BJ (cell line): Measurements from ENCODE around the gene GPR157. TPM values are rescaled to one million over a fixed set of nuclear protein-coding genes. Genes with fewer than 3 reads are reported as not detected.
"Not testable (repeated sequence)": the region's sequence is repeated elsewhere in the genome, so short reads cannot be mapped to it uniquely, and the experiment has no call there.

Experiments
- CTCF ChIA-PET: fragments of 350-600 bp; formaldehyde crosslinking; extraction: SDS; loops from one replicate; lab custom pipeline; 2021; ENCODE audit warnings: antibody characterized with exemption, inconsistent platforms; lab: Yijun Ruan, JAX
- POLR2A ChIA-PET: fragments of 300-600 bp; sonication (Branson Sonifier 250); formaldehyde crosslinking; extraction: SDS; loops from one replicate; lab custom pipeline; 2021; ENCODE audit warnings: antibody characterized with exemption; lab: Charles Lee
- DNase-seq: peaks from one replicate; pipeline ENCODE4 v3.0.0-alpha.2; 2011; ENCODE audit warnings: low read depth
- H3K27me3 ChIP-seq: 2 replicates; pipeline ENCODE4 v1.6.0; 2011; ENCODE audit warnings: low read length; ENCODE audit not compliant: control insufficient read depth, insufficient read depth
- H3K36me3 ChIP-seq: 2 replicates; pipeline ENCODE4 v1.5.1; 2011; ENCODE audit warnings: low read length; ENCODE audit not compliant: control insufficient read depth, insufficient read depth
- H3K4me3 ChIP-seq: 2 replicates; pipeline ENCODE4 v1.5.1; 2011; ENCODE audit warnings: low read depth, mild to moderate bottlenecking, control low read depth, low read length
- polyA plus RNA-seq: library from polyadenylated mRNA; depleted of rRNA; stranded (reverse); fragments of >200 nt; gene quantifications from 2 replicates; pipeline ENCODE4 v1.2.3, GENCODE V29; 2011
- TF ChIP-seq, protein P1 (sequence below): IDR thresholded peaks from 2 replicates; pipeline ENCODE4 v1.5.1; 2011; ENCODE audit warnings: low read depth, mild to moderate bottlenecking, control low read depth, inconsistent platforms, low read length, moderate library complexity; ENCODE audit not compliant: insufficient read depth

The GPR157 gene
- polyA plus RNA-seq, 1 experiment, result 2.5 TPM

DNA sequence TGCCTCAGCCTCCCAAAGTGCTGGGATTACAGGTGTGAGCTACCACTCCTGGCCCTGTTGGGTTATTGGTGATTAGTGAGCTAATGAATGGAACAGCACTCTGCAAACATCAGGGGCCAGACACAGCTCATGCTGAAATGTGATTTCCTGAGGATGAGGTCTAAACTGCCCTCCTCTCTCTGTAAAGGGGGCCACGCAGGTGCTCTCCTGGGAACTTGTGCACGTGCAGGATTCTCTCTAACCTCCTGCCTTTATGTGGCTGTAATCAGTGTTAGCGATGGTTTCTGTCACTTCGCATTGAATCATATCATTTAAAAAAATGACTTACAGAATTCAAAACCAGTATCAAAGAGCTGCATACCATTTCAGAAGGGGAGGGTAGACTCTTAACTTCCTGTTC, 3.6 kb downstream of the GPR157 start:
- H3K27me3 ChIP-seq, result no peaks in the 10 kb centered on the region
- no peaks in the 10 kb centered on the region for H3K36me3 ChIP-seq
- TF ChIP-seq, protein P1, sequence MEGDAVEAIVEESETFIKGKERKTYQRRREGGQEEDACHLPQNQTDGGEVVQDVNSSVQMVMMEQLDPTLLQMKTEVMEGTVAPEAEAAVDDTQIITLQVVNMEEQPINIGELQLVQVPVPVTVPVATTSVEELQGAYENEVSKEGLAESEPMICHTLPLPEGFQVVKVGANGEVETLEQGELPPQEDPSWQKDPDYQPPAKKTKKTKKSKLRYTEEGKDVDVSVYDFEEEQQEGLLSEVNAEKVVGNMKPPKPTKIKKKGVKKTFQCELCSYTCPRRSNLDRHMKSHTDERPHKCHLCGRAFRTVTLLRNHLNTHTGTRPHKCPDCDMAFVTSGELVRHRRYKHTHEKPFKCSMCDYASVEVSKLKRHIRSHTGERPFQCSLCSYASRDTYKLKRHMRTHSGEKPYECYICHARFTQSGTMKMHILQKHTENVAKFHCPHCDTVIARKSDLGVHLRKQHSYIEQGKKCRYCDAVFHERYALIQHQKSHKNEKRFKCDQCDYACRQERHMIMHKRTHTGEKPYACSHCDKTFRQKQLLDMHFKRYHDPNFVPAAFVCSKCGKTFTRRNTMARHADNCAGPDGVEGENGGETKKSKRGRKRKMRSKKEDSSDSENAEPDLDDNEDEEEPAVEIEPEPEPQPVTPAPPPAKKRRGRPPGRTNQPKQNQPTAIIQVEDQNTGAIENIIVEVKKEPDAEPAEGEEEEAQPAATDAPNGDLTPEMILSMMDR, result no peak
- no peak for DNase-seq
- no peak overlapping the region for H3K4me3 ChIP-seq
- ChIA-PET POLR2A (no interaction called here), CTCF (interaction anchor here (1.3 to 3.2 kb wide), 4 partner anchors 14 to 366 kb away, joined by 4 to 16 read pairs (median 6); no protein-coding TSS in a partner anchor)

- H3K27me3 ChIP-seq, H3K36me3 ChIP-seq, H3K4me3 ChIP-seq, POLR2A ChIA-PET, DNase-seq: not testable (repeated sequence)
- CTCF ChIA-PET, result interaction anchor here (1.6 to 3.2 kb wide), 3 partner anchors 13 to 72 kb away, joined by 4 to 16 read pairs (median 6); no protein-coding TSS in a partner anchor
These were observed 4.5 kb downstream of the GPR157 start for GRCh38 chr1:9124389-9124788.

DNA sequence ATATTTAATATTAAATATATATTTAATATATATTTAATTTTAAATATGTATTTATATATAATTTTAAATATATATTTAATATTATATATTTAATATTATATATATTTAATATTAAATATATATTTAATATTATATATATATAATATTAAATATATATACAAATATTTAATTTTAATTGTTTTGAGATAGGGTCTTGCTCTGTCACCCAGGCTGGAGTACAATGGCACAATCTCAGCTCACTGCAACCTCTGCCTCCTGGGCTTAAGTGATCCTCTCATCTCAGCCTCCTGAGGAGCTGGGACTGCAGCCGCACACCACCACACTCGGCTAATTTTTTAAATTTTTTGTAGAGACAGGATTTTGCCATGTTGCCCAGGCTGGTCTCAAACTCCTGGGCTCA, 5.2 kb downstream of the GPR157 start:
- H3K36me3 ChIP-seq, H3K27me3 ChIP-seq, H3K4me3 ChIP-seq, DNase-seq, POLR2A ChIA-PET: not testable (repeated sequence)
- CTCF ChIA-PET, result interaction anchor here (2.0 kb wide), 1 partner anchor 73 kb away, joined by 6 read pairs; no protein-coding TSS in a partner anchor

GRCh38 chr1:9121496-9122409, 7.1 kb downstream of the GPR157 start:
- no peak for DNase-seq
- no peaks in the 10 kb centered on the region for H3K36me3 ChIP-seq
- H3K4me3 ChIP-seq, result no peak overlapping the region
- ChIA-PET CTCF (interaction anchor here (0.9 to 3.4 kb wide), 4 partner anchors 10 to 204 kb away, joined by 3 to 23 read pairs (median 6); no protein-coding TSS in a partner anchor), POLR2A (no interaction called here)
- TF ChIP-seq, protein P1, result no peak
- H3K27me3 ChIP-seq, result no peaks in the 10 kb centered on the region

GRCh38 chr1:9120312-9120958, 8.5 kb downstream of the GPR157 start:
- ChIA-PET POLR2A (no interaction called here), CTCF (interaction anchor here (0.7 to 3.4 kb wide), 3 partner anchors 9 to 76 kb away, joined by 3 to 23 read pairs (median 3); no protein-coding TSS in a partner anchor)
- no peaks in the 10 kb centered on the region for H3K27me3 ChIP-seq
- TF ChIP-seq, protein P1, result no peak
- H3K4me3 ChIP-seq, result no peak overlapping the region
- H3K36me3 ChIP-seq, result no peaks in the 10 kb centered on the region
- DNase-seq, result no peak

- no peak for DNase-seq
- ChIA-PET POLR2A (no interaction called here), CTCF (interaction anchor here (1.4 to 3.4 kb wide), 2 partner anchors 8 to 17 kb away, joined by 3 to 23 read pairs; no protein-coding TSS in a partner anchor)
- H3K36me3 ChIP-seq, result no peaks in the 10 kb centered on the region
- TF ChIP-seq, protein P1, result no peak
- H3K27me3 ChIP-seq, result no peaks in the 10 kb centered on the region
- no peak overlapping the region for H3K4me3 ChIP-seq
These were observed 9.2 kb downstream of the GPR157 start for GRCh38 chr1:9119745-9120144.
